ENCODE measurements around the gene ACP1.

DNA sequence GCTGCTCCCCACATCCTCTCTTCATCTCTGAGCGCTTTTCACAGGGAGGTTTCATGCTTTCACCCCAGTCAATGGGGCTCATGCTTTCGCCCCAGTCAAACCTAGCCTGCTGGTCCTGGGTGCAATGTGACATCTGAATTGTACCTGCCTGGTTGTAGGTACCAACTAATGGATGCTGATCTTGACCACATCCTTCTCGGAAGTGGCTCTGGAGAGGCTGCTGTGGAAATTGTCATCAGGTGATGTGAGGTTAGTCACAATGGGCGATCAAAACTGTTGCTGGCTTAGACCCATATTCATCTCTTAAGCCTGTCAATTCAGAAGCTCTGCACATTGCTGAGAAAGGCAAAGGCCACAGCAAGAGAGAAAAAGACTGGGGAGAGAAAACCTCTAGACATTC lies 55.8 kb downstream of the ACP1 start:
- no peak for TF ChIP-seq POLR2A (IDR thresholded peaks at IDR 0.05)
- TF ChIP-seq, protein P1, sequence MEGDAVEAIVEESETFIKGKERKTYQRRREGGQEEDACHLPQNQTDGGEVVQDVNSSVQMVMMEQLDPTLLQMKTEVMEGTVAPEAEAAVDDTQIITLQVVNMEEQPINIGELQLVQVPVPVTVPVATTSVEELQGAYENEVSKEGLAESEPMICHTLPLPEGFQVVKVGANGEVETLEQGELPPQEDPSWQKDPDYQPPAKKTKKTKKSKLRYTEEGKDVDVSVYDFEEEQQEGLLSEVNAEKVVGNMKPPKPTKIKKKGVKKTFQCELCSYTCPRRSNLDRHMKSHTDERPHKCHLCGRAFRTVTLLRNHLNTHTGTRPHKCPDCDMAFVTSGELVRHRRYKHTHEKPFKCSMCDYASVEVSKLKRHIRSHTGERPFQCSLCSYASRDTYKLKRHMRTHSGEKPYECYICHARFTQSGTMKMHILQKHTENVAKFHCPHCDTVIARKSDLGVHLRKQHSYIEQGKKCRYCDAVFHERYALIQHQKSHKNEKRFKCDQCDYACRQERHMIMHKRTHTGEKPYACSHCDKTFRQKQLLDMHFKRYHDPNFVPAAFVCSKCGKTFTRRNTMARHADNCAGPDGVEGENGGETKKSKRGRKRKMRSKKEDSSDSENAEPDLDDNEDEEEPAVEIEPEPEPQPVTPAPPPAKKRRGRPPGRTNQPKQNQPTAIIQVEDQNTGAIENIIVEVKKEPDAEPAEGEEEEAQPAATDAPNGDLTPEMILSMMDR (IDR thresholded peaks at IDR 0.05), result no peak
